Kidney glomerular epithelial cell (primary cell): ENCODE results near the gene PPWD1.
A peak's percentile ranks its signal among the peaks of the same experiment; 100 is the strongest.

Experiments used
- DNase-seq: peaks from one replicate; lab custom pipeline; 2025; lab: John Stamatoyannopoulos, UW

PPWD1 gene

GRCh38 chr5:65624025-65624570 is 61.0 kb downstream of the PPWD1 start, which contains the start of gene TRIM23:
TSS of gene TRIM23 (minus strand) at chr5:65624333. CDS start at chr5:65624274, 59 bp downstream.
- DNase-seq, result peak; percentile 94

- DNase-seq, result peak; percentile 94
Observed at GRCh38 chr5:65624571-65625555, 61.8 kb downstream of the PPWD1 start, which contains the start of the genes SHLD3 and TRAPPC13. TSS of gene SHLD3 (plus strand) at chr5:65625027. CDS start at chr5:65629588, 4,561 bp downstream. TSS of gene TRAPPC13 (plus strand) at chr5:65625027. CDS start at chr5:65625061, 34 bp downstream.

GRCh38 chr5:65625743-65626142 is 62.6 kb downstream of the PPWD1 start:
- no peak for DNase-seq

- DNase-seq, result no peak
Observed at GRCh38 chr5:65630981-65631380, 67.9 kb downstream of the PPWD1 start.
